Measurements from ENCODE around the gene TTC28.

- TF ChIP-seq CTCF (IDR thresholded peaks at IDR 0.05) (no peak), POLR2AphosphoS5 (IDR thresholded peaks at IDR 0.05) (no peak), POLR2A (IDR thresholded peaks at IDR 0.05) (no peak)
Measured at GRCh38 chr22:27993774-27994350, 685.8 kb downstream of the TTC28 start.
